Colonic mucosa (tissue), 4 donors: ENCODE measurements around the gene TMOD4. TPM values are rescaled to one million over a fixed set of nuclear protein-coding genes. Genes with fewer than 3 reads are reported as not detected.
A peak's percentile ranks its signal among the peaks of the same experiment; 100 is the strongest.

Experiments used
- DNase-seq: peaks from one replicate; pipeline ENCODE4 v3.0.0-alpha.2; 2020
- H3K27ac ChIP-seq: fragments of 200-600 bp; one replicate; pipeline ENCODE4 v1.8.0; 2021
- H3K27me3 ChIP-seq: fragments of 200-600 bp; one replicate; pipeline ENCODE4 v1.8.0; 2021
- H3K36me3 ChIP-seq: fragments of 200-600 bp; one replicate; pipeline ENCODE4 v1.8.0; 2021
- H3K4me1 ChIP-seq: fragments of 200-600 bp; one replicate; pipeline ENCODE4 v1.8.0; 2021; ENCODE audit warnings: mild to moderate bottlenecking
- H3K4me3 ChIP-seq: fragments of 200-600 bp; one replicate; pipeline ENCODE4 v1.8.0; 2021
- H3K9ac ChIP-seq, 2 donors: one replicate each; pipeline ENCODE4 v1.7.0; 2013; ENCODE audit warnings: control low read depth in 2 of 2, low read depth in 2 of 2, low read length in 2 of 2
- H3K9me3 ChIP-seq: fragments of 200-600 bp; one replicate; pipeline ENCODE4 v1.8.0; 2021
- intact Hi-C: fragments of 100-400 bp; cut with DNase I; formaldehyde crosslinking; loops from one replicate; pipeline ENCODE4 v1.14.1; 2022
- total RNA-seq, 2 donors: library from RNA; stranded (reverse); fragmentation: NEBNext Ultra II Directional in 1 of 2; extraction: Animal tissue kit (Norgen Biotek cat#: 25700) in 1 of 2; gene quantifications; one replicate each; pipeline ENCODE4 v1.2.1, GENCODE V29; 2021
- TF ChIP-seq, protein P1 (sequence below): fragments of 200-600 bp; IDR thresholded peaks from one replicate; pipeline ENCODE4 v1.8.0; 2022; ENCODE audit warnings: antibody characterized with exemption, mild to moderate bottlenecking
- donor health status: healthy.
- donor health status: DM: no; HTN: no; CAD: no.
- donor health status: DM: no; HTN: no; CAD: no.

The TMOD4 gene
- total RNA-seq, 2 donors from 2014 or later, result 0.67 TPM; not detected in 1

GRCh38 chr1:151146072-151146411 is 29.7 kb downstream of the TMOD4 start:
- no peaks in the 10 kb centered on the region for H3K9me3 ChIP-seq
- no peaks in the 10 kb centered on the region for H3K27me3 ChIP-seq
- H3K27ac ChIP-seq, result no peak overlapping the region
- intact Hi-C loops, result no loop called here
- no peaks in the 10 kb centered on the region for H3K4me1 ChIP-seq
- TF ChIP-seq, protein P1, sequence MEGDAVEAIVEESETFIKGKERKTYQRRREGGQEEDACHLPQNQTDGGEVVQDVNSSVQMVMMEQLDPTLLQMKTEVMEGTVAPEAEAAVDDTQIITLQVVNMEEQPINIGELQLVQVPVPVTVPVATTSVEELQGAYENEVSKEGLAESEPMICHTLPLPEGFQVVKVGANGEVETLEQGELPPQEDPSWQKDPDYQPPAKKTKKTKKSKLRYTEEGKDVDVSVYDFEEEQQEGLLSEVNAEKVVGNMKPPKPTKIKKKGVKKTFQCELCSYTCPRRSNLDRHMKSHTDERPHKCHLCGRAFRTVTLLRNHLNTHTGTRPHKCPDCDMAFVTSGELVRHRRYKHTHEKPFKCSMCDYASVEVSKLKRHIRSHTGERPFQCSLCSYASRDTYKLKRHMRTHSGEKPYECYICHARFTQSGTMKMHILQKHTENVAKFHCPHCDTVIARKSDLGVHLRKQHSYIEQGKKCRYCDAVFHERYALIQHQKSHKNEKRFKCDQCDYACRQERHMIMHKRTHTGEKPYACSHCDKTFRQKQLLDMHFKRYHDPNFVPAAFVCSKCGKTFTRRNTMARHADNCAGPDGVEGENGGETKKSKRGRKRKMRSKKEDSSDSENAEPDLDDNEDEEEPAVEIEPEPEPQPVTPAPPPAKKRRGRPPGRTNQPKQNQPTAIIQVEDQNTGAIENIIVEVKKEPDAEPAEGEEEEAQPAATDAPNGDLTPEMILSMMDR, result no peak
- peak overlapping the region; percentile 80 for H3K4me3 ChIP-seq
- peak; percentile 35 for DNase-seq
- H3K9ac ChIP-seq, result peak overlapping the region; percentile 20 to 81
- no peaks in the 10 kb centered on the region for H3K36me3 ChIP-seq

GRCh38 chr1:151145304-151146071 is 30.3 kb downstream of the TMOD4 start:
- no peak for DNase-seq
- Histone ChIP-seq H3K27me3 (no peaks in the 10 kb centered on the region), H3K4me1 (no peaks in the 10 kb centered on the region), H3K9me3 (no peaks in the 10 kb centered on the region), H3K9ac (peak overlapping the region; percentile 39 to 81), H3K4me3 (peak overlapping the region; percentile 80), H3K27ac (no peak overlapping the region), H3K36me3 (no peaks in the 10 kb centered on the region)
- TF ChIP-seq, protein P1, result no peak
- intact Hi-C loops, result no loop called here

- Histone ChIP-seq H3K36me3 (no peaks in the 10 kb centered on the region), H3K9ac (peak overlapping the region in 1 of 2 donors; percentile 81), H3K4me1 (no peaks in the 10 kb centered on the region), H3K27ac (no peak overlapping the region), H3K9me3 (no peaks in the 10 kb centered on the region), H3K4me3 (no peak overlapping the region), H3K27me3 (no peaks in the 10 kb centered on the region)
- intact Hi-C loops, result no loop called here
- no peak for DNase-seq
- TF ChIP-seq, protein P1, result no peak
Observed at GRCh38 chr1:151144474-151145303, 31.1 kb downstream of the TMOD4 start.

DNA sequence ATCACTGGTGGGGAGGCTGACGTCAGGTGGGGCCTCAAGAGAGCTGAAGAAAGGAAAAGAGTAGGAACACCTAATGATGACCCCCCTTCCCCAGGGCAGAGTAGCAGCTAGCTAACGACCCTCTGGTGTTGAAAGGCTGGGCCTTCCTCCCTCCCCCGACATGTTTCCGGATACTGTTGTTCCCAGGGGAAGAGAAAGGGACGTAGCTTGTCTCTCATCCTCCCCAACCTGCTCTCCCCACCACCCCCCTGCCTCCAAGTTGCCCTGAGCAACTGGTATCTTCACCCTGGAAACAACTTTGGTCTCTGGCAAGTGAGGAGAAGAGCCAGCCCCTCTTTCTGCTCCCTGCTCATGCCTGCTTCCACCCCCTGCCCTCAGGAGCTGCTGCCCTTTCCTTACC is 31.8 kb downstream of the TMOD4 start:
- no peak overlapping the region for H3K4me3 ChIP-seq
- no peaks in the 10 kb centered on the region for H3K4me1 ChIP-seq
- TF ChIP-seq, protein P1, result no peak
- no peak for DNase-seq
- H3K27ac ChIP-seq, result no peak overlapping the region
- no peaks in the 10 kb centered on the region for H3K27me3 ChIP-seq
- H3K9ac ChIP-seq, result no peak overlapping the region
- no peaks in the 10 kb centered on the region for H3K9me3 ChIP-seq
- H3K36me3 ChIP-seq, result no peaks in the 10 kb centered on the region
- intact Hi-C loops, result no loop called here

DNA sequence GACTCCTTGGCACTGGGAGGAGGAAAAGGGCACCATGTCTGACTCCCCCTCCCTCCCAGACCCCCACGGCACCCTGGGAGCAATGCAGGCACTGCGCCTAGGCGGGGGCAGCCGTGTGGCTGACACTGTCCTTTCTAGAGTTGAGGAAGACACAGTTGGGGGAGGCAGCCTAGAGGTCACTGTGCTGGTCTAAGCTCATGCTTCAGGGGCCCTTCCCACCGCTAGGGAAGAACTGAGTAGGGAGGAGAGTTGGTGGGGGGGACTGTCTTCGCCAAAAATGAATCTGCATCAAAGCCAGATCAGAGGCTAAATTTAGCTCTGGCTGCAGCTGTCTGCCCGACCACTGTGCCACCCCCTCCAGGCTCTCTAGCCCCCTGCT is 32.7 kb downstream of the TMOD4 start:
- H3K27ac ChIP-seq, result no peak overlapping the region
- no peaks in the 10 kb centered on the region for H3K4me1 ChIP-seq
- no peak for DNase-seq
- TF ChIP-seq, protein P1, result no peak
- intact Hi-C loops, result no loop called here
- H3K4me3 ChIP-seq, result no peak overlapping the region
- H3K9ac ChIP-seq, result no peak overlapping the region
- no peaks in the 10 kb centered on the region for H3K27me3 ChIP-seq
- no peaks in the 10 kb centered on the region for H3K9me3 ChIP-seq
- H3K36me3 ChIP-seq, result no peaks in the 10 kb centered on the region
